Measurements from ENCODE around the gene CABP4. TPM values are rescaled to one million over a fixed set of nuclear protein-coding genes. Genes with fewer than 3 reads are reported as not detected.

The CABP4 gene
- total and polyA plus RNA-seq, 2 donors, result 0.52 to 1.6 TPM

- Histone ChIP-seq H3K4me3 (ENCODE audit: low read length in 2 of 2) (no peak overlapping the region), H3K4me1 (ENCODE audit: control insufficient read depth in 2 of 2, insufficient read depth in 2 of 2, low read length in 2 of 2) (peaks cover 20 to 52% of the 10 kb centered on the region in 2 donors), H3K36me3 (ENCODE audit: control insufficient read depth in 2 of 2, insufficient read depth in 2 of 2, low read length in 1 of 2) (no peaks in the 10 kb centered on the region), H3K27me3 (ENCODE audit: control insufficient read depth in 2 of 2, insufficient read depth in 1 of 2, low read length in 1 of 2) (no peaks in the 10 kb centered on the region), H3K9me3 (ENCODE audit: control insufficient read depth in 2 of 2, insufficient read depth in 1 of 2, low read length in 1 of 2) (peaks cover 0 to 4% of the 10 kb centered on the region in 2 donors), H3K27ac (ENCODE audit: low read depth in 1 of 2, low read length in 1 of 2) (no peak overlapping the region)
- DNase-seq (ENCODE audit: low read depth in 6 of 9, low spot score in 9 of 9), result no peak
- 99% methylated on average over 7 of the region's 7 CpGs for WGBS
These were observed 6.9 kb upstream of the CABP4 start for GRCh38 chr11:67448220-67448609.

- WGBS, result 64% methylated on average over 9 of the region's 9 CpGs
- no peak for DNase-seq (ENCODE audit: low read depth in 6 of 9, low spot score in 9 of 9)
- H3K36me3 ChIP-seq (ENCODE audit: control insufficient read depth in 2 of 2, insufficient read depth in 2 of 2, low read length in 1 of 2), result no peaks in the 10 kb centered on the region
- peaks cover 20 to 48% of the 10 kb centered on the region in 2 donors for H3K4me1 ChIP-seq (ENCODE audit: control insufficient read depth in 2 of 2, insufficient read depth in 2 of 2, low read length in 2 of 2)
- H3K4me3 ChIP-seq (ENCODE audit: low read length in 2 of 2), result no peak overlapping the region
- peak overlapping the region in 1 of 2 donors; percentile 1 for H3K27ac ChIP-seq (ENCODE audit: low read depth in 1 of 2, low read length in 1 of 2)
- H3K27me3 ChIP-seq (ENCODE audit: control insufficient read depth in 2 of 2, insufficient read depth in 1 of 2, low read length in 1 of 2), result no peaks in the 10 kb centered on the region
- H3K9me3 ChIP-seq (ENCODE audit: control insufficient read depth in 2 of 2, insufficient read depth in 1 of 2, low read length in 1 of 2), result peaks cover 0 to 4% of the 10 kb centered on the region in 2 donors
These were observed 5.9 kb upstream of the CABP4 start for GRCh38 chr11:67449116-67449844.

GRCh38 chr11:67450796-67451657, 4.1 kb upstream of the CABP4 start:
- Histone ChIP-seq H3K9me3 (ENCODE audit: control insufficient read depth in 2 of 2, insufficient read depth in 1 of 2, low read length in 1 of 2) (peaks cover 0 to 4% of the 10 kb centered on the region in 2 donors), H3K27me3 (ENCODE audit: control insufficient read depth in 2 of 2, insufficient read depth in 1 of 2, low read length in 1 of 2) (no peaks in the 10 kb centered on the region), H3K36me3 (ENCODE audit: control insufficient read depth in 2 of 2, insufficient read depth in 2 of 2, low read length in 1 of 2) (no peaks in the 10 kb centered on the region), H3K4me3 (ENCODE audit: low read length in 2 of 2) (no peak overlapping the region), H3K27ac (ENCODE audit: low read depth in 1 of 2, low read length in 1 of 2) (no peak overlapping the region), H3K4me1 (ENCODE audit: control insufficient read depth in 2 of 2, insufficient read depth in 2 of 2, low read length in 2 of 2) (peaks cover 2 to 30% of the 10 kb centered on the region in 2 donors)
- WGBS, result 88% methylated on average over 25 of the region's 25 CpGs
- no peak for DNase-seq (ENCODE audit: low read depth in 6 of 9, low spot score in 9 of 9)

GRCh38 chr11:67451658-67451976, 3.5 kb upstream of the CABP4 start:
- H3K36me3 ChIP-seq (ENCODE audit: control insufficient read depth in 2 of 2, insufficient read depth in 2 of 2, low read length in 1 of 2), result no peaks in the 10 kb centered on the region
- no peak overlapping the region for H3K27ac ChIP-seq (ENCODE audit: low read depth in 1 of 2, low read length in 1 of 2)
- H3K4me3 ChIP-seq (ENCODE audit: low read length in 2 of 2), result no peak overlapping the region
- H3K4me1 ChIP-seq (ENCODE audit: control insufficient read depth in 2 of 2, insufficient read depth in 2 of 2, low read length in 2 of 2), result peaks cover 0 to 27% of the 10 kb centered on the region in 2 donors
- DNase-seq (ENCODE audit: low read depth in 6 of 9, low spot score in 9 of 9), result no peak
- no peaks in the 10 kb centered on the region for H3K27me3 ChIP-seq (ENCODE audit: control insufficient read depth in 2 of 2, insufficient read depth in 1 of 2, low read length in 1 of 2)
- 97% methylated on average over 14 of the region's 14 CpGs for WGBS
- H3K9me3 ChIP-seq (ENCODE audit: control insufficient read depth in 2 of 2, insufficient read depth in 1 of 2, low read length in 1 of 2), result peaks cover 0 to 4% of the 10 kb centered on the region in 2 donors

- no peak within 1 kb of the TSS for H3K4me3 ChIP-seq (ENCODE audit: low read length in 2 of 2)
- no peak for DNase-seq (ENCODE audit: low read depth in 6 of 9, low spot score in 9 of 9)
- H3K27me3 ChIP-seq (ENCODE audit: control insufficient read depth in 2 of 2, insufficient read depth in 1 of 2, low read length in 1 of 2), result no peaks in the 10 kb centered on the region
- no peak within 1 kb of the TSS for H3K27ac ChIP-seq (ENCODE audit: low read depth in 1 of 2, low read length in 1 of 2)
- H3K9me3 ChIP-seq (ENCODE audit: control insufficient read depth in 2 of 2, insufficient read depth in 1 of 2, low read length in 1 of 2), result peaks cover 0 to 4% of the 10 kb centered on the region in 2 donors
- 96% methylated on average over 33 of the region's 33 CpGs for WGBS
- H3K4me1 ChIP-seq (ENCODE audit: control insufficient read depth in 2 of 2, insufficient read depth in 2 of 2, low read length in 2 of 2), result peaks cover 0 to 27% of the 10 kb centered on the region in 2 donors
- H3K36me3 ChIP-seq (ENCODE audit: control insufficient read depth in 2 of 2, insufficient read depth in 2 of 2, low read length in 1 of 2), result no peaks in the 10 kb centered on the region
These were observed 2.8 kb upstream of the CABP4 start, which contains the start of gene GPR152 for GRCh38 chr11:67452141-67452952. TSS of gene GPR152 (minus strand) at chr11:67452729. CDS start at chr11:67452724, 5 bp downstream.

GRCh38 chr11:67453816-67454732, 1.1 kb upstream of the CABP4 start:
- Histone ChIP-seq H3K4me3 (ENCODE audit: low read length in 2 of 2) (no peak overlapping the region), H3K36me3 (ENCODE audit: control insufficient read depth in 2 of 2, insufficient read depth in 2 of 2, low read length in 1 of 2) (no peaks in the 10 kb centered on the region), H3K27me3 (ENCODE audit: control insufficient read depth in 2 of 2, insufficient read depth in 1 of 2, low read length in 1 of 2) (no peaks in the 10 kb centered on the region), H3K4me1 (ENCODE audit: control insufficient read depth in 2 of 2, insufficient read depth in 2 of 2, low read length in 2 of 2) (peaks cover 0 to 25% of the 10 kb centered on the region in 2 donors), H3K27ac (ENCODE audit: low read depth in 1 of 2, low read length in 1 of 2) (no peak overlapping the region), H3K9me3 (ENCODE audit: control insufficient read depth in 2 of 2, insufficient read depth in 1 of 2, low read length in 1 of 2) (no peaks in the 10 kb centered on the region)
- WGBS, result 96% methylated on average over 21 of the region's 21 CpGs
- no peak for DNase-seq (ENCODE audit: low read depth in 6 of 9, low spot score in 9 of 9)

- Histone ChIP-seq H3K36me3 (ENCODE audit: control insufficient read depth in 2 of 2, insufficient read depth in 2 of 2, low read length in 1 of 2) (no peaks in the 10 kb centered on the region), H3K4me3 (ENCODE audit: low read length in 2 of 2) (no peak overlapping the region), H3K9me3 (ENCODE audit: control insufficient read depth in 2 of 2, insufficient read depth in 1 of 2, low read length in 1 of 2) (no peaks in the 10 kb centered on the region), H3K27me3 (ENCODE audit: control insufficient read depth in 2 of 2, insufficient read depth in 1 of 2, low read length in 1 of 2) (no peaks in the 10 kb centered on the region), H3K4me1 (ENCODE audit: control insufficient read depth in 2 of 2, insufficient read depth in 2 of 2, low read length in 2 of 2) (peaks cover 0 to 4% of the 10 kb centered on the region in 2 donors), H3K27ac (ENCODE audit: low read depth in 1 of 2, low read length in 1 of 2) (no peak overlapping the region)
- 97% methylated on average over 25 of the region's 25 CpGs for WGBS
- DNase-seq (ENCODE audit: low read depth in 6 of 9, low spot score in 9 of 9), result no peak
These were observed 1.0 kb downstream of the CABP4 start for GRCh38 chr11:67456068-67456705.

GRCh38 chr11:67457453-67457852, 2.3 kb downstream of the CABP4 start:
- no peak for DNase-seq (ENCODE audit: low read depth in 6 of 9, low spot score in 9 of 9)
- Histone ChIP-seq H3K4me3 (ENCODE audit: low read length in 2 of 2) (no peak overlapping the region), H3K4me1 (ENCODE audit: control insufficient read depth in 2 of 2, insufficient read depth in 2 of 2, low read length in 2 of 2) (no peaks in the 10 kb centered on the region), H3K36me3 (ENCODE audit: control insufficient read depth in 2 of 2, insufficient read depth in 2 of 2, low read length in 1 of 2) (no peaks in the 10 kb centered on the region), H3K9me3 (ENCODE audit: control insufficient read depth in 2 of 2, insufficient read depth in 1 of 2, low read length in 1 of 2) (no peaks in the 10 kb centered on the region), H3K27ac (ENCODE audit: low read depth in 1 of 2, low read length in 1 of 2) (no peak overlapping the region), H3K27me3 (ENCODE audit: control insufficient read depth in 2 of 2, insufficient read depth in 1 of 2, low read length in 1 of 2) (no peaks in the 10 kb centered on the region)
- WGBS, result 98% methylated on average over 12 of the region's 12 CpGs
